PFSK-1 (cell line): ENCODE data around the gene SEMA6A.

Experiments
- FOXP2 ChIP-seq: optimal IDR thresholded peaks from 2 replicates; pipeline ENCODE3; 2011; ENCODE audit warnings: borderline replicate concordance, control low read depth, inconsistent platforms; ENCODE audit not compliant: insufficient read depth; ENCODE audit errors: extremely low read length, extremely low read depth
- POLR2AphosphoS5 ChIP-seq: IDR thresholded peaks from 2 replicates; pipeline ENCODE4 v1.6.1; 2012; ENCODE audit warnings: low read depth, mild to moderate bottlenecking, control low read depth, low read length, moderate library complexity
- SIN3A ChIP-seq: IDR thresholded peaks from 2 replicates; pipeline ENCODE4 v1.6.1; 2012; ENCODE audit warnings: mild to moderate bottlenecking, low read length, moderate library complexity, borderline replicate concordance; ENCODE audit not compliant: insufficient read depth
- TAF1 ChIP-seq: IDR thresholded peaks from 2 replicates; pipeline ENCODE4 v1.6.1; 2012; ENCODE audit warnings: low read length, control low read depth, borderline replicate concordance; ENCODE audit not compliant: insufficient read depth
- TF ChIP-seq, protein P1 (sequence below), 2 experiments: IDR thresholded peaks; 2 replicates each; pipeline versions ENCODE4 v1.6.1 to v1.8.0; 2011 to 2012; ENCODE audit warnings: low read depth in 2 of 2, low read length in 2 of 2, control low read depth in 1 of 2, inconsistent platforms in 1 of 2, mild to moderate bottlenecking in 1 of 2, moderate library complexity in 1 of 2; ENCODE audit not compliant: insufficient read depth in 1 of 2

Gene SEMA6A

DNA sequence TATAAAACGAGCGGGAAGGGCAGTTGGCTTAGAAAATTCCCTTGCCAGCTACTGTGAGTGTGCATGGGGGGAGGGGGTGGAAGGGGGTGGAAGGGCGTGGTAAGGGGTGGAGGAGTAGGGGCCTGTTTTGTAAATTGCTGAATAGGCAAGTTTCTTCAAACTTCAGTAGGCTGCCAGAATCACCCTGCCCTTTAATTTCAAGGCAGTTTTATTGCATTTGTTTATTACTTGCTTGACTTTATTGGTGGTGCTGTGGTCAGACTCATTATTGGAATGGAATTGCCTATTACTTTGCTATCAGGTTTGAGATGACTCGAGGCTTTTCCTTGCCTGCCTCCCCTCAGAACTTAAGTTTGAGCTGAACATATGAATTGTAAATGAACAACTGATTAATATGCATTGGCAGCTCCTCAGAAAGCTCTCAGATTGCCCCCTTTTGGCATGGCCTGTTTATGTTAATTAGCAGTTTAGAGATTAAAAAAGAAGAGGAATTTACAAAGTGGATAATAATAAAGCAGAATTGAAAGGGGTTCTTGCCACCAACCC is 76.0 kb downstream of the SEMA6A start:
- TF ChIP-seq SIN3A: no peak
- TF ChIP-seq FOXP2: no peak
- TF ChIP-seq, protein P1, sequence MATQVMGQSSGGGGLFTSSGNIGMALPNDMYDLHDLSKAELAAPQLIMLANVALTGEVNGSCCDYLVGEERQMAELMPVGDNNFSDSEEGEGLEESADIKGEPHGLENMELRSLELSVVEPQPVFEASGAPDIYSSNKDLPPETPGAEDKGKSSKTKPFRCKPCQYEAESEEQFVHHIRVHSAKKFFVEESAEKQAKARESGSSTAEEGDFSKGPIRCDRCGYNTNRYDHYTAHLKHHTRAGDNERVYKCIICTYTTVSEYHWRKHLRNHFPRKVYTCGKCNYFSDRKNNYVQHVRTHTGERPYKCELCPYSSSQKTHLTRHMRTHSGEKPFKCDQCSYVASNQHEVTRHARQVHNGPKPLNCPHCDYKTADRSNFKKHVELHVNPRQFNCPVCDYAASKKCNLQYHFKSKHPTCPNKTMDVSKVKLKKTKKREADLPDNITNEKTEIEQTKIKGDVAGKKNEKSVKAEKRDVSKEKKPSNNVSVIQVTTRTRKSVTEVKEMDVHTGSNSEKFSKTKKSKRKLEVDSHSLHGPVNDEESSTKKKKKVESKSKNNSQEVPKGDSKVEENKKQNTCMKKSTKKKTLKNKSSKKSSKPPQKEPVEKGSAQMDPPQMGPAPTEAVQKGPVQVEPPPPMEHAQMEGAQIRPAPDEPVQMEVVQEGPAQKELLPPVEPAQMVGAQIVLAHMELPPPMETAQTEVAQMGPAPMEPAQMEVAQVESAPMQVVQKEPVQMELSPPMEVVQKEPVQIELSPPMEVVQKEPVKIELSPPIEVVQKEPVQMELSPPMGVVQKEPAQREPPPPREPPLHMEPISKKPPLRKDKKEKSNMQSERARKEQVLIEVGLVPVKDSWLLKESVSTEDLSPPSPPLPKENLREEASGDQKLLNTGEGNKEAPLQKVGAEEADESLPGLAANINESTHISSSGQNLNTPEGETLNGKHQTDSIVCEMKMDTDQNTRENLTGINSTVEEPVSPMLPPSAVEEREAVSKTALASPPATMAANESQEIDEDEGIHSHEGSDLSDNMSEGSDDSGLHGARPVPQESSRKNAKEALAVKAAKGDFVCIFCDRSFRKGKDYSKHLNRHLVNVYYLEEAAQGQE (IDR thresholded peaks at IDR 0.05; ENCODE audit: insufficient read depth in 1 of 2, low read depth in 2 of 2, low read length in 2 of 2): no peak
- TF ChIP-seq TAF1: no peak
- no peak for TF ChIP-seq POLR2AphosphoS5

DNA sequence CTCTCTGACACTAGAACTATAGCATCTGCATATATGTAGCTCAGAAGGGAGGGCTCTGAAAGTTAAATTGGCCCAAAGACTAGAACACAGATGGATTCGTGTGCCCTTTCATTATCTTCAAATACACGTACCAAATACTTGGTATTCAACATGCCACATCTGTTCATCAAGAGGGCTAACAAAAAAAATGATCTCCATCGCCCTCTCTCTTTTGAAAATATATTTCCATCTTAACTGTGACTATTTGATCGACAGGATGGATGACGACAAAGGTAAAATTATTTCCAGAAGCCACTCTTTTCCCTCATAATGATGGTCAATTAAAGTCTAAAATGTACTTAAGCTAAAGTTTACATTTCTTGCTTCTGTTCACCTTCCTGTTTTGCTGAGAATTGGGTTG is 77.0 kb downstream of the SEMA6A start:
- TF ChIP-seq, protein P1 (IDR thresholded peaks at IDR 0.05; ENCODE audit: insufficient read depth in 1 of 2, low read depth in 2 of 2, low read length in 2 of 2): no peak
- TF ChIP-seq TAF1 (no peak), FOXP2 (no peak), SIN3A (no peak), POLR2AphosphoS5 (no peak)

DNA sequence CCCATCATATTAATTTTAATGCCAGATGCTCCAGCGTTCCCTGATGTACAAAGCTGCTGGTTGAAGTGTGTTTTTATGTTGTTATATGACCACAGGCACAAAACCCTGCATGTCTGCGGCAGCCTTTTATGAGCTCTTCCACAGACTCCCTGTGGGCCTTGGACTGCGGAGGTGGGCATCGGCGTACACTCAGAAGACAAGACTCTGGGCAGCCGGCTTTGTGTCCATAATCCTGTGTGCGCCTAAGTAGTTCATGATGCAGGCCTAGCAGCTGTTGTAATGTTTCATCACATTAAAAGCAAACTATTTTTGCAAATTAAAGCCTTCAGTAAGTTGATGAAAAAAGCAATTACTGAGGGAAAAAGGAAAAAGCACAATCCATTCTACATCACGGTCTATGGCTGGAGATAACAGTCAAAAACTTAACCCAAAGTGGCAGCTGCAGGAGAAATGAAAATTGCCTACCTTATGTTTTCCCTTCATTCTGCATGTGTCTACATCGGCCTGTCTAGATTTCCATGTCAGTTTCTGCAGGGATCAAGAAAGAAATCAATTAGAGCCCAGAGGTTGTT is 78.8 kb downstream of the SEMA6A start:
- TF ChIP-seq SIN3A (no peak), FOXP2 (no peak), POLR2AphosphoS5 (no peak), TAF1 (no peak)
- TF ChIP-seq, protein P1 (IDR thresholded peaks at IDR 0.05; ENCODE audit: insufficient read depth in 1 of 2, low read depth in 2 of 2, low read length in 2 of 2): no peak

DNA sequence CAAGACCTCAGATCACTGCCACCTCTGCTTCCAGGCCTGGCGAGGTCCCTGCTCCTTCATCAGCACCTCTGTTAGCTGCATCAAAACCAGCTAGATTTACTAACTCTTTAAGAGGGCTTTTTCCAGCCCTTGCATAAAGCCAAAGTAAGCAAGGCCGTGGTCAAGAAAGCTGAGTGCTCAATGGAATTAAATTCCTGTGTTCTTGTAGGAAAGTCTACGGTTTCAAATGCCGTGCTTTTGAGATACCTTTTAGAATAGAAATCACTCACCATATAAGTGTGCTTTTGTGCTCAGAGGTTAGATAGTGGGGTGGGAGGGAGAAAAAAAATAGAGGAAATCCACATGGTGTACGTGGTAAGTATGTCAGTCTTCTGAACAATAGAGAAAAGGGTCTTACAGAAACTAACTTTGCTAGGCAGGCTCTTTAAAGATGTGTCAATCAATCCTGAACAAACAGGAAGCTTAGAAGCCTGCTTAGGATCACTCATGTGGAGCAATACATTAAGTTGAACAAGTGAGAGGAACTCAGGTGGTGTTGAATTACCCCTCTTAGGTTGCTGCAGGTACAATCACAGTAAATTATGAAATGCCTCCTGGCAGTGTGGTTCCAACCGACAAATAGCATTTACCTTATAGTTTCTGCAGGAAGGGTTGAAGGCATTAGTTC is 79.7 kb downstream of the SEMA6A start:
- TF ChIP-seq FOXP2: no peak
- TF ChIP-seq, protein P1 (IDR thresholded peaks at IDR 0.05; ENCODE audit: insufficient read depth in 1 of 2, low read depth in 2 of 2, low read length in 2 of 2): no peak
- no peak for TF ChIP-seq POLR2AphosphoS5
- no peak for TF ChIP-seq TAF1
- no peak for TF ChIP-seq SIN3A
